HCT116 (cell line): Measurements from ENCODE around the gene UBE2G2. TPM values are rescaled to one million over a fixed set of nuclear protein-coding genes. Genes with fewer than 3 reads are reported as not detected.

Experiments
- ATAC-seq: fragments of 200-7000 bp; cut with Tn5 transposase; 2 replicates; pipeline ENCODE4 v1.9.1; 2020; ENCODE audit warnings: mild to moderate bottlenecking, moderate library complexity
- BruUV-seq: library from RNA; stranded (reverse); fragments of 400-500 nt; replicated peaks from 2 replicates; lab custom pipeline; 2021; lab: Mats Ljungman, UMichigan
- CTCF ChIA-PET: fragments of 300-600 bp; sonication (Branson Sonifier 250); formaldehyde crosslinking; loops from one replicate; lab custom pipeline; 2021; ENCODE audit warnings: antibody characterized with exemption; lab: Charles Lee
- POLR2A ChIA-PET: fragments of 300-600, 350-600 bp; sonication (Branson Sonifier 250); formaldehyde crosslinking; loops from one replicate; lab custom pipeline; 2021; ENCODE audit warnings: antibody characterized with exemption; lab: Charles Lee
- RAD21 ChIA-PET, 2 experiments: fragments of 300-600 bp; sonication (Branson Sonifier 250); formaldehyde crosslinking; loops; one replicate each; lab custom pipeline; 2023; ENCODE audit warnings: low total read pairs in 2 of 2; ENCODE audit not compliant: uncharacterized antibody in 2 of 2, unreplicated experiment in 2 of 2, low non-redundant PET in 1 of 2; lab: Charles Lee
- DNase-seq: peaks from one replicate; pipeline ENCODE4 v3.0.0-alpha.2; 2010; ENCODE audit warnings: low read depth, low spot score
- H2AFZ ChIP-seq: fragments of 200-600 bp; shearing (Covaris generic), sonication (generic); 2 replicates; pipeline ENCODE4 v1.6.1; 2017; ENCODE audit warnings: low read depth, mixed run types, mixed read lengths, antibody characterized with exemption, low read length; ENCODE audit not compliant: poor library complexity, severe bottlenecking
- H3K27ac ChIP-seq: 2 replicates; pipeline ENCODE4 v1.5.1; 2012; ENCODE audit warnings: low read depth, low read length
- H3K27me3 ChIP-seq: fragments of 200-600 bp; sonication (generic); 2 replicates; pipeline ENCODE4 v1.6.1; 2016; ENCODE audit warnings: mixed run types, low read length, mixed read lengths; ENCODE audit not compliant: insufficient read depth
- H3K36me3 ChIP-seq, 2 experiments: fragments of 200-500 bp in 1 of 2; fragments of 200-600 bp in 1 of 2; sonication (Bioruptor generic) in 1 of 2; sonication (generic) in 1 of 2; 2 replicates each; pipeline versions ENCODE4 v1.5.1 to v1.6.1; 2014 to 2016; ENCODE audit warnings: low read length in 2 of 2, inconsistent platforms in 1 of 2, mixed read lengths in 1 of 2, mixed run types in 1 of 2; ENCODE audit not compliant: insufficient read depth in 2 of 2, control insufficient read depth in 1 of 2
- H3K4me1 ChIP-seq, 2 experiments: fragments of 200-600 bp in 1 of 2; sonication (generic) in 1 of 2; 2 replicates each; pipeline versions ENCODE4 v1.5.1 to v1.6.1; 2012 to 2017; ENCODE audit warnings: low read length in 2 of 2, inconsistent platforms in 1 of 2, mild to moderate bottlenecking in 1 of 2, mixed read lengths in 1 of 2, mixed run types in 1 of 2, moderate library complexity in 1 of 2; ENCODE audit not compliant: insufficient read depth in 2 of 2, control insufficient read depth in 1 of 2
- H3K4me2 ChIP-seq: fragments of 200-600 bp; sonication (generic); 2 replicates; pipeline ENCODE4 v1.6.1; 2017; ENCODE audit warnings: mixed run types, low read length, mixed read lengths
- H3K4me3 ChIP-seq, 2 experiments: fragments of 200-600 bp in 1 of 2; sonication (generic) in 1 of 2; replicated peaks in 1 of 2; 2 replicates each; pipeline ENCODE4 v1.5.1; 2011 to 2016; ENCODE audit warnings: low read length in 2 of 2, control low read depth in 1 of 2, low read depth in 1 of 2, mild to moderate bottlenecking in 1 of 2, mixed read lengths in 1 of 2, mixed run types in 1 of 2
- H3K79me2 ChIP-seq: fragments of 200-600 bp; sonication (generic); 2 replicates; pipeline ENCODE4 v1.6.1; 2017; ENCODE audit warnings: mild to moderate bottlenecking, mixed run types, low read length, moderate library complexity, mixed read lengths; ENCODE audit not compliant: insufficient read depth
- H3K9ac ChIP-seq: fragments of 200-600 bp; sonication (generic); 2 replicates; pipeline ENCODE4 v1.6.1; 2016; ENCODE audit warnings: low read length, mixed read lengths
- H3K9me2 ChIP-seq: fragments of 200-600 bp; sonication (generic), shearing (Covaris generic); 2 replicates; pipeline ENCODE4 v1.6.1; 2017; ENCODE audit warnings: mixed run types, mild to moderate bottlenecking, moderate library complexity; ENCODE audit not compliant: insufficient read depth
- H3K9me3 ChIP-seq, 2 experiments: fragments of 200-500 bp in 1 of 2; fragments of 200-600 bp in 1 of 2; sonication (Bioruptor generic) in 1 of 2; sonication (generic) in 1 of 2; 2 replicates each; pipeline ENCODE4 v1.6.1; 2014 to 2017; ENCODE audit warnings: low read length in 2 of 2, mixed read lengths in 2 of 2, inconsistent platforms in 1 of 2, low read depth in 1 of 2, mild to moderate bottlenecking in 1 of 2, mixed run types in 1 of 2, moderate library complexity in 1 of 2; ENCODE audit not compliant: control insufficient read depth in 1 of 2, insufficient read depth in 1 of 2
- H4K20me1 ChIP-seq: fragments of 200-600 bp; sonication (generic), shearing (Covaris generic); 2 replicates; pipeline ENCODE4 v1.6.1; 2017; ENCODE audit warnings: mixed run types, mild to moderate bottlenecking, moderate library complexity; ENCODE audit not compliant: insufficient read depth
- ATF3 ChIP-seq: IDR thresholded peaks from 2 replicates; pipeline ENCODE4 v1.6.1; 2012
- CBX3 ChIP-seq: IDR thresholded peaks from 2 replicates; pipeline ENCODE4 v1.6.1; 2012; ENCODE audit warnings: low read depth
- EZH2 ChIP-seq: fragments of 200-600 bp; sonication (generic); IDR thresholded peaks from 2 replicates; pipeline ENCODE4 v1.6.1; 2017; ENCODE audit warnings: antibody characterized with exemption, mixed run types
- FOSL1 ChIP-seq: IDR thresholded peaks from 2 replicates; pipeline ENCODE4 v1.6.1; 2012; ENCODE audit warnings: low read depth
- JUND ChIP-seq: IDR thresholded peaks from 2 replicates; pipeline ENCODE4 v1.6.1; 2012
- SIN3A ChIP-seq: IDR thresholded peaks from 2 replicates; pipeline ENCODE4 v1.6.1; 2012; ENCODE audit warnings: low read depth
- SP1 ChIP-seq: IDR thresholded peaks from 2 replicates; pipeline ENCODE4 v1.6.1; 2012; ENCODE audit warnings: low read depth
- SRF ChIP-seq: IDR thresholded peaks from 2 replicates; pipeline ENCODE4 v1.6.1; 2012; ENCODE audit warnings: low read depth
- YY1 ChIP-seq: IDR thresholded peaks from 2 replicates; pipeline ENCODE4 v1.6.1; 2011; ENCODE audit warnings: low read length, low read depth, moderate library complexity, mild to moderate bottlenecking; ENCODE audit not compliant: insufficient replicate concordance; ENCODE audit errors: extremely low read depth
- intact Hi-C: fragments of 100-400 bp; cut with micrococcal nuclease; formaldehyde crosslinking; loops from 2 replicates; pipeline ENCODE4 v1.10.0; 2022
- total RNA-seq: library from RNA; stranded (reverse); gene quantifications from one replicate; pipeline ENCODE4 v1.2.1, GENCODE V29; 2021; ENCODE audit not compliant: unreplicated experiment
- TF ChIP-seq, protein P1 (sequence below), 3 experiments: fragments of 200-600 bp in 1 of 3; sonication (generic) in 1 of 3; IDR thresholded peaks in 2 of 3; conservative IDR thresholded peaks in 1 of 3; 2 replicates each; pipeline ENCODE4 v1.5.1; 2012 to 2017; ENCODE audit warnings: low read depth in 2 of 3, low read length in 2 of 3, antibody characterized with exemption in 1 of 3, borderline replicate concordance in 1 of 3, control low read depth in 1 of 3, mild to moderate bottlenecking in 1 of 3, mixed read lengths in 1 of 3, mixed run types in 1 of 3, moderate library complexity in 1 of 3; ENCODE audit not compliant: insufficient read depth in 1 of 3
- TF ChIP-seq, protein P2 (sequence below): IDR thresholded peaks from 2 replicates; pipeline ENCODE4 v1.6.1; 2012; ENCODE audit warnings: low read depth
- TF ChIP-seq, protein P3 (sequence below): IDR thresholded peaks from 2 replicates; pipeline ENCODE4 v1.6.1; 2012

Gene UBE2G2
- total RNA-seq, 1 experiment from 2014 or later = 86.5 TPM

- Histone ChIP-seq H3K4me1 (peaks cover 0 to under 1% of the 10 kb centered on the region in 2 experiments; a peak in 2 of 4 replicates), H4K20me1 (no peaks in the 10 kb centered on the region), H3K9me3 (peaks cover 19 to 28% of the 10 kb centered on the region in 2 experiments; a peak in 3 of 4 replicates), H2AFZ (no peak overlapping the region), H3K4me2 (no peak overlapping the region), H3K27me3 (no peaks in the 10 kb centered on the region), H3K79me2 (no peaks in the 10 kb centered on the region), H3K9ac (no peak overlapping the region), H3K36me3 (no peaks in the 10 kb centered on the region), H3K27ac (no peak overlapping the region), H3K4me3 (no peak overlapping the region), H3K9me2 (no peaks in the 10 kb centered on the region)
- intact Hi-C loops = no loop called here
- RAD21 ChIA-PET = no interaction called here
- BruUV-seq = no TSS peak
- DNase-seq (no peak), ATAC-seq (no peak)
- TF ChIP-seq FOSL1 = no peak
- no peak for TF ChIP-seq SIN3A
- TF ChIP-seq YY1 = no peak
- TF ChIP-seq, protein P1, sequence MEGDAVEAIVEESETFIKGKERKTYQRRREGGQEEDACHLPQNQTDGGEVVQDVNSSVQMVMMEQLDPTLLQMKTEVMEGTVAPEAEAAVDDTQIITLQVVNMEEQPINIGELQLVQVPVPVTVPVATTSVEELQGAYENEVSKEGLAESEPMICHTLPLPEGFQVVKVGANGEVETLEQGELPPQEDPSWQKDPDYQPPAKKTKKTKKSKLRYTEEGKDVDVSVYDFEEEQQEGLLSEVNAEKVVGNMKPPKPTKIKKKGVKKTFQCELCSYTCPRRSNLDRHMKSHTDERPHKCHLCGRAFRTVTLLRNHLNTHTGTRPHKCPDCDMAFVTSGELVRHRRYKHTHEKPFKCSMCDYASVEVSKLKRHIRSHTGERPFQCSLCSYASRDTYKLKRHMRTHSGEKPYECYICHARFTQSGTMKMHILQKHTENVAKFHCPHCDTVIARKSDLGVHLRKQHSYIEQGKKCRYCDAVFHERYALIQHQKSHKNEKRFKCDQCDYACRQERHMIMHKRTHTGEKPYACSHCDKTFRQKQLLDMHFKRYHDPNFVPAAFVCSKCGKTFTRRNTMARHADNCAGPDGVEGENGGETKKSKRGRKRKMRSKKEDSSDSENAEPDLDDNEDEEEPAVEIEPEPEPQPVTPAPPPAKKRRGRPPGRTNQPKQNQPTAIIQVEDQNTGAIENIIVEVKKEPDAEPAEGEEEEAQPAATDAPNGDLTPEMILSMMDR (IDR thresholded peaks at IDR 0.05 in 2 of 3, conservative IDR thresholded peaks at IDR 0.05 in 1 of 3; ENCODE audit: borderline replicate concordance in 1 of 3, insufficient read depth in 1 of 3, low read depth in 2 of 3, low read length in 2 of 3) = no peak
- TF ChIP-seq EZH2 = no peak
- TF ChIP-seq CBX3 = no peak
- TF ChIP-seq, protein P2, sequence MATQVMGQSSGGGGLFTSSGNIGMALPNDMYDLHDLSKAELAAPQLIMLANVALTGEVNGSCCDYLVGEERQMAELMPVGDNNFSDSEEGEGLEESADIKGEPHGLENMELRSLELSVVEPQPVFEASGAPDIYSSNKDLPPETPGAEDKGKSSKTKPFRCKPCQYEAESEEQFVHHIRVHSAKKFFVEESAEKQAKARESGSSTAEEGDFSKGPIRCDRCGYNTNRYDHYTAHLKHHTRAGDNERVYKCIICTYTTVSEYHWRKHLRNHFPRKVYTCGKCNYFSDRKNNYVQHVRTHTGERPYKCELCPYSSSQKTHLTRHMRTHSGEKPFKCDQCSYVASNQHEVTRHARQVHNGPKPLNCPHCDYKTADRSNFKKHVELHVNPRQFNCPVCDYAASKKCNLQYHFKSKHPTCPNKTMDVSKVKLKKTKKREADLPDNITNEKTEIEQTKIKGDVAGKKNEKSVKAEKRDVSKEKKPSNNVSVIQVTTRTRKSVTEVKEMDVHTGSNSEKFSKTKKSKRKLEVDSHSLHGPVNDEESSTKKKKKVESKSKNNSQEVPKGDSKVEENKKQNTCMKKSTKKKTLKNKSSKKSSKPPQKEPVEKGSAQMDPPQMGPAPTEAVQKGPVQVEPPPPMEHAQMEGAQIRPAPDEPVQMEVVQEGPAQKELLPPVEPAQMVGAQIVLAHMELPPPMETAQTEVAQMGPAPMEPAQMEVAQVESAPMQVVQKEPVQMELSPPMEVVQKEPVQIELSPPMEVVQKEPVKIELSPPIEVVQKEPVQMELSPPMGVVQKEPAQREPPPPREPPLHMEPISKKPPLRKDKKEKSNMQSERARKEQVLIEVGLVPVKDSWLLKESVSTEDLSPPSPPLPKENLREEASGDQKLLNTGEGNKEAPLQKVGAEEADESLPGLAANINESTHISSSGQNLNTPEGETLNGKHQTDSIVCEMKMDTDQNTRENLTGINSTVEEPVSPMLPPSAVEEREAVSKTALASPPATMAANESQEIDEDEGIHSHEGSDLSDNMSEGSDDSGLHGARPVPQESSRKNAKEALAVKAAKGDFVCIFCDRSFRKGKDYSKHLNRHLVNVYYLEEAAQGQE = no peak
- TF ChIP-seq JUND = no peak
- no peak for TF ChIP-seq SP1
- TF ChIP-seq ATF3 = no peak
- no peak for TF ChIP-seq SRF
- TF ChIP-seq, protein P3, sequence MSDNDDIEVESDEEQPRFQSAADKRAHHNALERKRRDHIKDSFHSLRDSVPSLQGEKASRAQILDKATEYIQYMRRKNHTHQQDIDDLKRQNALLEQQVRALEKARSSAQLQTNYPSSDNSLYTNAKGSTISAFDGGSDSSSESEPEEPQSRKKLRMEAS = no peak
- POLR2A ChIA-PET = no interaction called here
- CTCF ChIA-PET = interaction anchor here (1.0 kb wide), 1 partner anchor 314 kb away, joined by 3 read pairs; no protein-coding TSS in a partner anchor
Measured at GRCh38 chr21:44823179-44823660, 21.6 kb upstream of the UBE2G2 start.
